H9 (cell line): ENCODE results near the gene MX2. TPM values are rescaled to one million over a fixed set of nuclear protein-coding genes. Genes with fewer than 3 reads are reported as not detected.
"Not testable (repeated sequence)": the region's sequence is repeated elsewhere in the genome, so short reads cannot be mapped to it uniquely, and the experiment has no call there.

Experiments used
- DNase-seq: peaks from one replicate; pipeline ENCODE4 v3.0.0-alpha.2; 2017
- H2AFZ ChIP-seq: one replicate; pipeline ENCODE4 v1.6.1; 2013; ENCODE audit warnings: mild to moderate bottlenecking, low read length, control low read depth, moderate library complexity
- H2AK5ac ChIP-seq: 2 replicates; pipeline ENCODE4 v1.6.1; 2013; ENCODE audit warnings: low read length, control low read depth, mixed read lengths; ENCODE audit not compliant: insufficient read length
- H2BK120ac ChIP-seq: one replicate; pipeline ENCODE4 v1.6.1; 2013; ENCODE audit warnings: low read depth, mild to moderate bottlenecking, low read length, control low read depth, inconsistent platforms; ENCODE audit not compliant: poor library complexity, severe bottlenecking
- H2BK12ac ChIP-seq: 2 replicates; pipeline ENCODE4 v1.6.1; 2013; ENCODE audit warnings: low read length, control low read depth, mixed read lengths, low read depth; ENCODE audit not compliant: insufficient read length
- H2BK15ac ChIP-seq: 2 replicates; pipeline ENCODE4 v1.6.1; 2013; ENCODE audit warnings: low read depth, low read length, control low read depth
- H2BK20ac ChIP-seq: one replicate; pipeline ENCODE4 v1.6.1; 2013; ENCODE audit warnings: low read depth, mild to moderate bottlenecking, low read length, control low read depth, inconsistent platforms; ENCODE audit not compliant: poor library complexity, severe bottlenecking
- H2BK5ac ChIP-seq: 2 replicates; pipeline ENCODE4 v1.6.1; 2013; ENCODE audit warnings: low read length, control low read depth, mixed read lengths; ENCODE audit not compliant: insufficient read length
- H3K14ac ChIP-seq: 2 replicates; pipeline ENCODE4 v1.6.1; 2013; ENCODE audit warnings: low read length, control low read depth; ENCODE audit not compliant: insufficient read depth
- H3K18ac ChIP-seq: 2 replicates; pipeline ENCODE4 v1.6.1; 2013; ENCODE audit warnings: low read depth, mild to moderate bottlenecking, mixed read lengths, low read length, control low read depth; ENCODE audit not compliant: insufficient read length
- H3K23ac ChIP-seq: 2 replicates; pipeline ENCODE4 v1.6.1; 2013; ENCODE audit warnings: low read length, control low read depth, mixed read lengths, low read depth; ENCODE audit not compliant: insufficient read length
- H3K23me2 ChIP-seq: 2 replicates; pipeline ENCODE4 v1.6.1; 2013; ENCODE audit warnings: low read depth, mild to moderate bottlenecking, mixed read lengths, low read length, control low read depth; ENCODE audit not compliant: insufficient read length, poor library complexity, severe bottlenecking
- H3K27ac ChIP-seq: 2 replicates; pipeline ENCODE4 v1.5.1; 2013; ENCODE audit warnings: low read length, control low read depth, mixed read lengths, low read depth; ENCODE audit not compliant: insufficient read length
- H3K27me3 ChIP-seq: 2 replicates; pipeline ENCODE4 v1.6.1; 2013; ENCODE audit warnings: low read length, control low read depth, inconsistent platforms; ENCODE audit not compliant: insufficient read depth
- H3K4ac ChIP-seq: 2 replicates; pipeline ENCODE4 v1.6.1; 2013; ENCODE audit warnings: low read depth, mild to moderate bottlenecking, control low read depth, inconsistent platforms, low read length, moderate library complexity
- H3K4me1 ChIP-seq: 2 replicates; pipeline ENCODE4 v1.6.1; 2013; ENCODE audit warnings: low read length, control low read depth, inconsistent platforms; ENCODE audit not compliant: insufficient read depth
- H3K4me2 ChIP-seq: 2 replicates; pipeline ENCODE4 v1.6.1; 2013; ENCODE audit warnings: low read length, control low read depth, mixed read lengths; ENCODE audit not compliant: insufficient read length, insufficient read depth
- H3K56ac ChIP-seq: 2 replicates; pipeline ENCODE4 v1.6.1; 2013; ENCODE audit warnings: low read depth, mild to moderate bottlenecking, mixed read lengths, low read length, control low read depth; ENCODE audit not compliant: insufficient read length
- H3K79me1 ChIP-seq: 2 replicates; pipeline ENCODE4 v1.6.1; 2013; ENCODE audit warnings: low read depth, mild to moderate bottlenecking, moderate library complexity, low read length, control low read depth, inconsistent platforms; ENCODE audit not compliant: insufficient read depth, poor library complexity, severe bottlenecking
- H3K79me2 ChIP-seq: 2 replicates; pipeline ENCODE4 v1.6.1; 2013; ENCODE audit warnings: low read length, control low read depth, inconsistent platforms; ENCODE audit not compliant: insufficient read depth
- H3K9ac ChIP-seq: 2 replicates; pipeline ENCODE4 v1.6.1; 2013; ENCODE audit warnings: low read length, control low read depth, mixed read lengths; ENCODE audit not compliant: insufficient read length; ENCODE audit errors: extremely low read depth
- H3K9me3 ChIP-seq: one replicate; pipeline ENCODE4 v1.6.1; 2013; ENCODE audit warnings: low read depth, low read length, inconsistent platforms; ENCODE audit not compliant: control insufficient read depth
- H3T11ph ChIP-seq: one replicate; pipeline ENCODE4 v1.6.1; 2013; ENCODE audit warnings: mild to moderate bottlenecking, low read length, control low read depth, inconsistent platforms
- H4K20me1 ChIP-seq: one replicate; pipeline ENCODE4 v1.6.1; 2013; ENCODE audit not compliant: control insufficient read depth, insufficient read length, insufficient read depth
- H4K5ac ChIP-seq: 2 replicates; pipeline ENCODE4 v1.6.1; 2013; ENCODE audit warnings: low read depth, mild to moderate bottlenecking, mixed read lengths, low read length, control low read depth; ENCODE audit not compliant: insufficient read length
- H4K8ac ChIP-seq: replicated peaks from 2 replicates; pipeline ENCODE4 v1.6.1; 2013; ENCODE audit warnings: low read length, control low read depth, mixed read lengths, low read depth; ENCODE audit not compliant: insufficient read length
- H4K91ac ChIP-seq: 2 replicates; pipeline ENCODE4 v1.6.1; 2013; ENCODE audit warnings: low read depth, mild to moderate bottlenecking, moderate library complexity, mixed read lengths, low read length, control low read depth; ENCODE audit not compliant: insufficient read length
- H3K27ac Mint-ChIP-seq, 3 experiments: 2 replicates in 2 of 3; 3 replicates in 1 of 3; pipeline ENCODE4 v1.8.0; 2020 to 2021; ENCODE audit warnings: mixed read lengths in 3 of 3, mild to moderate bottlenecking in 1 of 3, moderate library complexity in 1 of 3
- H3K27me3 Mint-ChIP-seq: 2 replicates; pipeline ENCODE4 v1.8.0; 2021; ENCODE audit warnings: low read depth, mild to moderate bottlenecking, moderate library complexity, mixed read lengths
- H3K36me3 Mint-ChIP-seq, 3 experiments: 2 replicates in 2 of 3; 3 replicates in 1 of 3; pipeline ENCODE4 v1.8.0; 2020 to 2021; ENCODE audit warnings: low read depth in 3 of 3, mixed read lengths in 3 of 3; ENCODE audit not compliant: insufficient read depth in 1 of 3
- H3K4me1 Mint-ChIP-seq, 2 experiments: 2 replicates each; pipeline ENCODE4 v1.8.0; 2020; ENCODE audit warnings: mixed read lengths in 2 of 2
- H3K4me3 Mint-ChIP-seq, 2 experiments: 2 replicates in 1 of 2; 3 replicates in 1 of 2; pipeline ENCODE4 v1.8.0; 2020 to 2021; ENCODE audit warnings: mild to moderate bottlenecking in 2 of 2, mixed read lengths in 2 of 2, moderate library complexity in 1 of 2
- H3K9me3 Mint-ChIP-seq, 2 experiments: 2 replicates in 1 of 2; 3 replicates in 1 of 2; pipeline ENCODE4 v1.8.0; 2020; ENCODE audit warnings: mild to moderate bottlenecking in 2 of 2, mixed read lengths in 2 of 2, moderate library complexity in 1 of 2
- WGBS: extraction: QIAGEN DNeasy Blood & Tissue Kit; methylation state at CpG from one replicate; pipeline ENCODE4 v1.1.7; 2013; ENCODE audit warnings: missing lambda C conversion rate, low lambda C conversion rate, mixed read lengths; ENCODE audit not compliant: insufficient read length; ENCODE audit errors: extremely low coverage; 5-methylcytosine and 5-hydroxymethylcytosine counted together
- total RNA-seq: library from RNA; stranded (reverse); gene quantifications from 2 replicates; pipeline ENCODE4 v1.2.1, GENCODE V29; 2021
- TF ChIP-seq, protein P1 (sequence below): fragments of 200-600 bp; sonication (generic); conservative IDR thresholded peaks from 3 replicates; pipeline ENCODE4 v1.8.0; 2021; ENCODE audit warnings: antibody characterized with exemption, mild to moderate bottlenecking

The MX2 gene
- total RNA-seq, 1 experiment from 2014 or later = 1.8 TPM

DNA sequence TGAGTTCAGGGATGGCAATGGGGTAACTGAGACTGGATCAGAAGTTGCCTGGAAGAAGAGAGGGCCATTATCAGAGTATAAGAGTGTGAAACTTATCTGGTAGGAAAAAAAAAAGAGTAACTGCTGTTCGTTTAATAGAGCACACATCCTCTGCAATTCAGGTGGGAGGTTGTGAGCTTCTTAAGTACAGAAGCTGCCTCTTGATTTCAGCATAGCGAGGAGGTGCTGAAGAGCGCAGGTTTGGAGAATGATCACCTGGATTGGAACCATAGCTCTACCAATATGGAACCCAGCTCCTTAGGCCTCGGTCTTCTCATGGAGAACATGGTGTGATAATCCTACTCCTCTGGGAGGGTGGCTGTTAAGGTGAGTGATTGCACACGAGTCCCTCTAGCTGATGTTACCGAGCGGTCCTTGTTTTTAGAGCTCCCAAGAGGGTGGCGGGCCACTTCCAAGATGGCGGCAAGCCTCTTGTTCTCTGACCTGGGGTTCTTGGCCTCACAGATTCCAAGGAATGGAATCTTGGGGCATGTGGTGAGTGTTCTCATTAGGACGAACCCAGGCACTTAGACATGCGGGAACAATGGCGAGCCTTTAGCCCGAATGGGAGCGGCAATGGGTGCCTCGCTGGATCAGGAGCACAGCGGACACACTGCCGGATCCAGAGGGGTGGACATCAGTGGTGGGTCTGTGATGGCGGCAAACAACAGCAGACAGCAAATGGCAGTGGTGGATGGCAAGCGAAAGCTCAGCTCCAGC lies 60.9 kb downstream of the MX2 start:
- H4K5ac ChIP-seq = no peak overlapping the region
- no peak overlapping the region for H3K4me2 ChIP-seq
- H2BK5ac ChIP-seq = no peak overlapping the region
- H3K36me3 Mint-ChIP-seq = peaks cover 0 to 4% (median 2%) of the 10 kb centered on the region in 3 experiments; a peak in 4 of 7 replicates
- H3T11ph ChIP-seq = no peak overlapping the region
- H2BK15ac ChIP-seq = no peak overlapping the region
- no peak overlapping the region for H3K27ac ChIP-seq
- no peaks in the 10 kb centered on the region for H3K9me3 ChIP-seq
- DNase-seq = no peak
- no peak overlapping the region for H3K23ac ChIP-seq
- H3K18ac ChIP-seq = no peak overlapping the region
- no peak overlapping the region for H3K56ac ChIP-seq
- TF ChIP-seq, protein P1, sequence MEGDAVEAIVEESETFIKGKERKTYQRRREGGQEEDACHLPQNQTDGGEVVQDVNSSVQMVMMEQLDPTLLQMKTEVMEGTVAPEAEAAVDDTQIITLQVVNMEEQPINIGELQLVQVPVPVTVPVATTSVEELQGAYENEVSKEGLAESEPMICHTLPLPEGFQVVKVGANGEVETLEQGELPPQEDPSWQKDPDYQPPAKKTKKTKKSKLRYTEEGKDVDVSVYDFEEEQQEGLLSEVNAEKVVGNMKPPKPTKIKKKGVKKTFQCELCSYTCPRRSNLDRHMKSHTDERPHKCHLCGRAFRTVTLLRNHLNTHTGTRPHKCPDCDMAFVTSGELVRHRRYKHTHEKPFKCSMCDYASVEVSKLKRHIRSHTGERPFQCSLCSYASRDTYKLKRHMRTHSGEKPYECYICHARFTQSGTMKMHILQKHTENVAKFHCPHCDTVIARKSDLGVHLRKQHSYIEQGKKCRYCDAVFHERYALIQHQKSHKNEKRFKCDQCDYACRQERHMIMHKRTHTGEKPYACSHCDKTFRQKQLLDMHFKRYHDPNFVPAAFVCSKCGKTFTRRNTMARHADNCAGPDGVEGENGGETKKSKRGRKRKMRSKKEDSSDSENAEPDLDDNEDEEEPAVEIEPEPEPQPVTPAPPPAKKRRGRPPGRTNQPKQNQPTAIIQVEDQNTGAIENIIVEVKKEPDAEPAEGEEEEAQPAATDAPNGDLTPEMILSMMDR = no peak
- no peak overlapping the region for H4K8ac ChIP-seq
- no peaks in the 10 kb centered on the region for H3K79me1 ChIP-seq
- no CpG with 5 or more reads among the region's 19 CpGs for WGBS
- peaks cover 0 to 6% of the 10 kb centered on the region in 2 experiments; a peak in 3 of 5 replicates for H3K9me3 Mint-ChIP-seq
- peaks cover 4% of the 10 kb centered on the region; the same call in 1 of the 2 replicates for H3K4me1 ChIP-seq
- H3K14ac ChIP-seq = no peak overlapping the region
- H2AK5ac ChIP-seq = no peak overlapping the region
- H2AFZ ChIP-seq = no peak overlapping the region
- no peak overlapping the region for H2BK12ac ChIP-seq
- H3K4ac ChIP-seq = no peak overlapping the region
- peaks cover 39 to 42% of the 10 kb centered on the region in 2 experiments for H3K4me1 Mint-ChIP-seq
- H3K4me3 Mint-ChIP-seq = no peak overlapping the region
- no peaks in the 10 kb centered on the region for H4K20me1 ChIP-seq
- H3K9ac ChIP-seq = no peak overlapping the region
- no peak overlapping the region for H2BK20ac ChIP-seq
- H2BK120ac ChIP-seq = no peak overlapping the region
- H3K27me3 Mint-ChIP-seq = peaks cover 43% of the 10 kb centered on the region
- peaks cover 2% of the 10 kb centered on the region; the same call in 1 of the 2 replicates for H3K27me3 ChIP-seq
- H3K79me2 ChIP-seq = no peaks in the 10 kb centered on the region
- H4K91ac ChIP-seq = no peak overlapping the region
- no peak overlapping the region; a peak in 1 of 7 replicates for H3K27ac Mint-ChIP-seq
- H3K23me2 ChIP-seq = peaks cover 7% of the 10 kb centered on the region

DNA sequence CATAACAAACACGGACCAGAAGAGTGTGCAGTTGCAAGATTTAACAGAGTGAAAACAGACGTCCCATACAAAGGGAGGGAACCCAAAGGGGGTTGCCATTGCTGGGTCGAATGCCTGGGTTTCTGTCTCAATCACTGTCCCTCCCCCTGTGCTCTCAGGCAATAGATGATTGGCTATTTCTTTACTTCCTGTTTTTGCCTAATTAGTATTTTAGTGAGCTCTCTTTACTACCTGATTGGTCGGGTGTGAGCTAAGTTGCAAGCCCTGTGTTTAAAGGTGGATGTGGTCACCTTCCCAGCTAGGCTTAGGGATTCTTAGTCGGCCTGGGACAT lies 61.4 kb downstream of the MX2 start:
- H3K36me3 Mint-ChIP-seq, H2BK120ac ChIP-seq: not testable (repeated sequence)
- WGBS = no CpG with 5 or more reads among the region's 5 CpGs

More for the DNA sequence above, 61.4 kb downstream of the MX2 start:
- H4K8ac ChIP-seq, H3K4ac ChIP-seq, H3K79me2 ChIP-seq, H3K27ac Mint-ChIP-seq, DNase-seq, H3T11ph ChIP-seq, H3K27ac ChIP-seq, H3K23ac ChIP-seq, H2BK5ac ChIP-seq, H2BK15ac ChIP-seq, H3K14ac ChIP-seq, H3K23me2 ChIP-seq, H2AK5ac ChIP-seq, H4K5ac ChIP-seq, H4K91ac ChIP-seq, H2BK20ac ChIP-seq, H3K9me3 ChIP-seq, H3K4me2 ChIP-seq, H3K27me3 ChIP-seq, H2AFZ ChIP-seq, H4K20me1 ChIP-seq, H3K18ac ChIP-seq, H3K9me3 Mint-ChIP-seq, H3K79me1 ChIP-seq, H3K4me3 Mint-ChIP-seq, H3K56ac ChIP-seq, H3K9ac ChIP-seq, H3K4me1 ChIP-seq, H2BK12ac ChIP-seq: not testable (repeated sequence)
- H3K4me1 Mint-ChIP-seq = peaks cover 39 to 47% of the 10 kb centered on the region in 2 experiments
- H3K27me3 Mint-ChIP-seq = peaks cover 48% of the 10 kb centered on the region
